Astrocyte of the cerebellum (primary cell): ENCODE data around the gene MED13L.

Source experiments
- DNase-seq: peaks from one replicate; pipeline ENCODE4 v3.0.0-alpha.2; 2011; ENCODE audit warnings: low read depth
- H3K4me3 ChIP-seq: 2 replicates; pipeline ENCODE4 v1.5.1; 2011; ENCODE audit warnings: mild to moderate bottlenecking, low read depth, low read length, moderate library complexity
- CTCF ChIP-seq: IDR thresholded peaks from 2 replicates; pipeline ENCODE4 v1.5.1; 2012; ENCODE audit warnings: low read length, low read depth, moderate library complexity, mild to moderate bottlenecking; ENCODE audit errors: missing control alignments
- in situ Hi-C: cut with HindIII; loops from 2 replicates; pipeline ENCODE4 v1.10.0; 2017; ENCODE audit warnings: low sequenced_read_pairs

The MED13L gene

GRCh38 chr12:116202433-116202832, 75.1 kb downstream of the MED13L start:
- no peak for TF ChIP-seq CTCF
- in situ Hi-C loops: no loop called here
- H3K4me3 ChIP-seq: no peak overlapping the region
- no peak for DNase-seq

GRCh38 chr12:116201908-116202307, 75.6 kb downstream of the MED13L start:
- in situ Hi-C loops: no loop called here
- DNase-seq: no peak
- H3K4me3 ChIP-seq: no peak overlapping the region
- no peak for TF ChIP-seq CTCF

GRCh38 chr12:116201359-116201758, 76.1 kb downstream of the MED13L start:
- no peak for TF ChIP-seq CTCF
- DNase-seq: no peak
- in situ Hi-C loops: no loop called here
- H3K4me3 ChIP-seq: no peak overlapping the region

- no peak for DNase-seq
- H3K4me3 ChIP-seq: no peak overlapping the region
- in situ Hi-C loops: no loop called here
- TF ChIP-seq CTCF: no peak
These were observed 76.7 kb downstream of the MED13L start for GRCh38 chr12:116200812-116201211.

GRCh38 chr12:116199160-116199706, 78.3 kb downstream of the MED13L start:
- H3K4me3 ChIP-seq: no peak overlapping the region
- in situ Hi-C loops: no loop called here
- TF ChIP-seq CTCF: no peak
- DNase-seq: no peak

GRCh38 chr12:116196752-116197718, 80.5 kb downstream of the MED13L start:
- no peak for TF ChIP-seq CTCF
- DNase-seq: no peak
- no peak overlapping the region for H3K4me3 ChIP-seq
- in situ Hi-C loops: no loop called here
